Measurements from ENCODE around the gene CERK. TPM values are rescaled to one million over a fixed set of nuclear protein-coding genes. Genes with fewer than 3 reads are reported as not detected.

CERK gene
- total RNA-seq, 1 donor from 2014 or later: 38.4 TPM

DNA sequence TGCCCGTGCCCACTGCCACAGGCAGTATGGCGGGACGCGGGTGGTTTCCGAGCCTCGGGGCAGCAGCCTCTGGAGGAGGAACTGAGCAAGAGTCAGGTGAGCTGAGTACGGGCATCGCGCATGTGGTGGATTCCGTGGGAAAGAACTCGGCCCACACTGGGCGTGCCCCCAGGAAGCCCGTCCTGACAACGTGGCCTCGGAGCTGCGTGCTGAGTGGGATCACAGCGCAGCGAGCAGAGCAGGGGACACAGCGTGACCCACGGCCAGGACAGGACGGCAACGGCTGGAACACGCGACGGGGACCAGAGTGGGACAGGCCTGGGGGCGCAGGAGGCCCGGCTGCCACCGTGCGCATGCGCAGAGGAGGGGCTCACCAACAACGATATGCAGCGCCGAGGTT is 36.8 kb downstream of the CERK start:
- Mint-ChIP-seq H3K27me3 (ENCODE audit: unreplicated experiment) (no peaks in the 10 kb centered on the region), H3K36me3 (ENCODE audit: unreplicated experiment) (peaks cover 44% of the 10 kb centered on the region), H3K27ac (ENCODE audit: unreplicated experiment) (no peak overlapping the region), H3K9me3 (ENCODE audit: unreplicated experiment) (no peaks in the 10 kb centered on the region), H3K4me1 (ENCODE audit: unreplicated experiment) (no peaks in the 10 kb centered on the region), H3K4me3 (ENCODE audit: unreplicated experiment) (no peak overlapping the region)
- TF ChIP-seq, protein P1, sequence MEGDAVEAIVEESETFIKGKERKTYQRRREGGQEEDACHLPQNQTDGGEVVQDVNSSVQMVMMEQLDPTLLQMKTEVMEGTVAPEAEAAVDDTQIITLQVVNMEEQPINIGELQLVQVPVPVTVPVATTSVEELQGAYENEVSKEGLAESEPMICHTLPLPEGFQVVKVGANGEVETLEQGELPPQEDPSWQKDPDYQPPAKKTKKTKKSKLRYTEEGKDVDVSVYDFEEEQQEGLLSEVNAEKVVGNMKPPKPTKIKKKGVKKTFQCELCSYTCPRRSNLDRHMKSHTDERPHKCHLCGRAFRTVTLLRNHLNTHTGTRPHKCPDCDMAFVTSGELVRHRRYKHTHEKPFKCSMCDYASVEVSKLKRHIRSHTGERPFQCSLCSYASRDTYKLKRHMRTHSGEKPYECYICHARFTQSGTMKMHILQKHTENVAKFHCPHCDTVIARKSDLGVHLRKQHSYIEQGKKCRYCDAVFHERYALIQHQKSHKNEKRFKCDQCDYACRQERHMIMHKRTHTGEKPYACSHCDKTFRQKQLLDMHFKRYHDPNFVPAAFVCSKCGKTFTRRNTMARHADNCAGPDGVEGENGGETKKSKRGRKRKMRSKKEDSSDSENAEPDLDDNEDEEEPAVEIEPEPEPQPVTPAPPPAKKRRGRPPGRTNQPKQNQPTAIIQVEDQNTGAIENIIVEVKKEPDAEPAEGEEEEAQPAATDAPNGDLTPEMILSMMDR (IDR thresholded peaks at IDR 0.05): no peak
- no peak for DNase-seq (ENCODE audit: extremely low spot score, unreplicated experiment)

DNA sequence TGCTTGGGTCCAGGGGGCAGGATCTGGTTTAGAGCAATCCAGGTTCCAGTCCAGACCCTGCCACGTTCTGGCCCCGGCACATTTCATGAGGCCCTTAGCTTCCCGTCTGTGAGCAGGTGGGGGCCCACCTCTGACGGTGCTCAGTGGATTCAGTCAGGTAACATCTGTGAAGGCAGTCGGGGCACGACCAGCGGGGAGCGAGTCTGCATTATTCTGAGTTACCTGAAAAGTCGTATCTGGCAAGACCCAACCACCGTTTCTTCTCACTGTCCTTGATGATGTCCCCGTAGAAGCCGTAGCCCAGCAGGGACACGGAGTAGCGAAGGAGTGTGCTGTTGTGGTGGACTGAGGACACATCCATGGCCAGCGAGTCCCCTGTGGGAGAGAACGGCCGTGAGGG is 39.0 kb downstream of the CERK start:
- peaks cover 34% of the 10 kb centered on the region for H3K36me3 Mint-ChIP-seq (ENCODE audit: unreplicated experiment)
- H3K27ac Mint-ChIP-seq (ENCODE audit: unreplicated experiment): no peak overlapping the region
- TF ChIP-seq, protein P1 (IDR thresholded peaks at IDR 0.05): no peak
- H3K4me1 Mint-ChIP-seq (ENCODE audit: unreplicated experiment): no peaks in the 10 kb centered on the region
- no peaks in the 10 kb centered on the region for H3K9me3 Mint-ChIP-seq (ENCODE audit: unreplicated experiment)
- H3K4me3 Mint-ChIP-seq (ENCODE audit: unreplicated experiment): no peak overlapping the region
- DNase-seq (ENCODE audit: extremely low spot score, unreplicated experiment): no peak
- no peaks in the 10 kb centered on the region for H3K27me3 Mint-ChIP-seq (ENCODE audit: unreplicated experiment)

DNA sequence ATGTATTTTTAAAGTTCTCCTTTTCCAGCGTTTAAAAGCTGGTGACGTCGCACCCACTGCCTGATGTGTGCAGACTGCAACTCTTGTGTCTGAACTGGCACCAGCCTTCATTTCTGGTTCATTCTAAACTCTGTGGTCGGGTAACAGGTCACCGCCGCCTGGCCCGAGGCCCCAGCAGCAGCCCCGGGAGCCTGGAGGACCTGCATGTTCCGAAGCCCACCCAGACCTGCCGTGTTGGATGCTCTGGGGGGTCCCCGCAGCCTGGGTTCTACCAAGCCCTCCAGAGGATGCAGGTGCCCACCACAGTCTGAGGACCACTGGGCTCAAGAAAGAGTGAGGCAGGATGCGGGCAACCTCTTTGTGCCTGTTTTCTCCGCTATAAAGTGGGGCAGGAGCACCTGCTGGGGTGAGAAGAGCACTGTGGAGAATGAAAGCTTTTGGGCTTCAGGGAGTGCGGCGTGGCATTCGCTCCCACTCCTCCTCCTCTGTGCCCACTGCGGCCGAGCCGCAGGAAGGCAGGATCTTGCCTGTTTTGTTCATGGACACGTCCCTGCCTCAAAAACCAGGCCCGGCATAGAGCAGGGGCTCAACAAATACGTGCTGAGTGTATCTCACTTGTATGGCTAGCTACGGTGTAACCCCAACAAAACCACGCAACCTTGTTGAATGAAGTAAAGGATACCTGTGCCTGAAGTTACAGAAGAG is 40.1 kb downstream of the CERK start:
- H3K36me3 Mint-ChIP-seq (ENCODE audit: unreplicated experiment): peaks cover 32% of the 10 kb centered on the region
- no peaks in the 10 kb centered on the region for H3K4me1 Mint-ChIP-seq (ENCODE audit: unreplicated experiment)
- TF ChIP-seq, protein P1 (IDR thresholded peaks at IDR 0.05): no peak
- H3K27ac Mint-ChIP-seq (ENCODE audit: unreplicated experiment): no peak overlapping the region
- H3K4me3 Mint-ChIP-seq (ENCODE audit: unreplicated experiment): no peak overlapping the region
- H3K27me3 Mint-ChIP-seq (ENCODE audit: unreplicated experiment): no peaks in the 10 kb centered on the region
- DNase-seq (ENCODE audit: extremely low spot score, unreplicated experiment): no peak
- H3K9me3 Mint-ChIP-seq (ENCODE audit: unreplicated experiment): no peaks in the 10 kb centered on the region

DNA sequence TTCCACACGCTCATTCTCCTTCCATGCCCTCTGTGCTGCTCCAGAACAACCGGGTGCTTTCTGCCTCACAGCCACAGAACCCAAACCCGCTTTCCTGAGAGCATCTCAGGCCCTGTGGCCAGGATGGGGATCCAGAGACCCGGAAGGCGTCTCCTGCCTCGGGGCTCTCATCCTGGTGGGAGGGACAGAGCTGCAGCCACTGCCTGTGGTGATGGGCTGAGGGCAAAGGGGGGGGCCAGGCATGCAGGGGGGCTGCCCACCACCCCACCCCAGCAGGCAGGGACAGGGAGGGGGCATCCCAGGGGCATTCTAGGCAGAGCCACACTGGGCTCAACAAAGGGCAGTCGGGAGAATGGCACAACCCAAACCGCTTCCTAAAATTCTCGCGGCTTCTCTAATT is 41.4 kb downstream of the CERK start:
- Mint-ChIP-seq H3K4me1 (ENCODE audit: unreplicated experiment) (no peaks in the 10 kb centered on the region), H3K4me3 (ENCODE audit: unreplicated experiment) (no peak overlapping the region), H3K36me3 (ENCODE audit: unreplicated experiment) (peaks cover 32% of the 10 kb centered on the region), H3K27ac (ENCODE audit: unreplicated experiment) (no peak overlapping the region), H3K27me3 (ENCODE audit: unreplicated experiment) (no peaks in the 10 kb centered on the region), H3K9me3 (ENCODE audit: unreplicated experiment) (no peaks in the 10 kb centered on the region)
- TF ChIP-seq, protein P1 (IDR thresholded peaks at IDR 0.05): no peak
- DNase-seq (ENCODE audit: extremely low spot score, unreplicated experiment): no peak

DNA sequence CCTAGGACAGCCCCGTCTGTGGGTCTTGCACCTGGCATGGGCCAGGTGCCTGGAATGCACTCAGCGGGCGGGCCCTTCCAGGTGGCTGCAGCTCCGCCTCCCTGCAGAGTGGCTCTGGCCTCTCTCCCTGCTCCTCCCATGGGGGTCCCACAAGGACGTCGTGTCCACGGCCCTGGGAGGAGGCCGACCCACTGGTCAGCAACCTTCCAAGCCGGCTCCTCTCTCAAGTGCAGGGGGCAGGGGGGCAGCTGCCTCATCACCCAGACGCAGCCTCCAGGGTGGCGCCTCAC is 41.9 kb downstream of the CERK start:
- Mint-ChIP-seq H3K4me1 (ENCODE audit: unreplicated experiment) (no peaks in the 10 kb centered on the region), H3K4me3 (ENCODE audit: unreplicated experiment) (no peak overlapping the region), H3K36me3 (ENCODE audit: unreplicated experiment) (peaks cover 35% of the 10 kb centered on the region), H3K9me3 (ENCODE audit: unreplicated experiment) (no peaks in the 10 kb centered on the region), H3K27ac (ENCODE audit: unreplicated experiment) (no peak overlapping the region), H3K27me3 (ENCODE audit: unreplicated experiment) (no peaks in the 10 kb centered on the region)
- TF ChIP-seq, protein P1 (IDR thresholded peaks at IDR 0.05): no peak
- DNase-seq (ENCODE audit: extremely low spot score, unreplicated experiment): no peak

All from osteocyte (in vitro differentiated cells).